ENCODE data around the gene MT1F. TPM values are rescaled to one million over a fixed set of nuclear protein-coding genes. Genes with fewer than 3 reads are reported as not detected.
A peak's percentile ranks its signal among the peaks of the same experiment; 100 is the strongest.

MT1F gene
- total and polyA plus RNA-seq, 10 of the 15 experiments (the other 5 are each of a cell fraction or from before 2014, with no cell fraction given), result 0.28 to 2.5 (median 1.1) TPM; not detected in 1

GRCh38 chr16:56609463-56609921 lies 48.3 kb upstream of the MT1F start:
- no peaks in the 10 kb centered on the region; a peak in 1 of 4 replicates for H3K27me3 ChIP-seq (replicated peaks in 1 of 2; ENCODE audit: control insufficient read depth in 2 of 2, insufficient read depth in 2 of 2, low read length in 1 of 2)
- intact Hi-C loops (cut with micrococcal nuclease; ENCODE audit: unreplicated experiment), result loop anchor here (1.0 kb wide), 1 partner anchor 73 kb away; the partner anchor contains the start of gene MT1X
- no TSS peak for BruUV-seq (replicated peaks)
- 2% methylated on average over 6 of the region's 6 CpGs for WGBS (ENCODE audit: insufficient coverage, insufficient replicate concordance, low lambda C conversion rate, missing lambda C conversion rate)
- peak overlapping the region; percentile 50; the same call in 1 of the 2 replicates for H3K27ac ChIP-seq (ENCODE audit: control insufficient read depth, insufficient read depth)
- FAIRE-seq (peak; percentile 78), ATAC-seq (peak; percentile 66), DNase-seq (ENCODE audit: low read depth, low spot score) (peak; percentile 87)
- ChIA-PET POLR2A (interaction anchor here (1.2 to 1.7 kb wide), 4 partner anchors 16 to 73 kb away, joined by 3 to 6 read pairs (median 4); partner anchors contain the start of genes MT1E and MT1X), SMC1A (ENCODE audit: uncharacterized antibody, unreplicated experiment) (interaction anchor here (1.0 to 4.6 kb wide), 4 partner anchors 9 to 92 kb away, joined by 3 to 27 read pairs (median 8); no protein-coding TSS in a partner anchor), CTCF (interaction anchor here (1.0 to 10.0 kb wide), 5 partner anchors 9 to 92 kb away, joined by 4 to 77 read pairs (median 5); no protein-coding TSS in a partner anchor), RAD21 (ENCODE audit: unreplicated experiment) (interaction anchor here (1.3 to 4.6 kb wide), 6 partner anchors 15 to 91 kb away, joined by 3 to 23 read pairs (median 5); partner anchors contain the start of gene MT1E)
- no peak overlapping the region for H3K9ac ChIP-seq (ENCODE audit: control insufficient read depth, insufficient read depth, low read length)
- peak overlapping the region; percentile 82 for H3K4me2 ChIP-seq (ENCODE audit: control insufficient read depth, insufficient read depth)
- in situ Hi-C loops (cut with MboI), result no loop called here
- peak overlapping the region; percentile 70 for H3K4me3 ChIP-seq
- H3K9me3 ChIP-seq (replicated peaks; ENCODE audit: control insufficient read depth, insufficient read depth, low read length), result no peaks in the 10 kb centered on the region
- no peaks in the 10 kb centered on the region for H3K79me2 ChIP-seq (ENCODE audit: control insufficient read depth, insufficient read depth, low read length)
- H3K36me3 ChIP-seq (ENCODE audit: control insufficient read depth in 2 of 2, insufficient read depth in 2 of 2, low read length in 1 of 2), result no peaks in the 10 kb centered on the region
- H2AFZ ChIP-seq (ENCODE audit: control insufficient read depth, low read depth, low read length), result no peak overlapping the region
- peaks cover 25% of the 10 kb centered on the region for H3K4me1 ChIP-seq (ENCODE audit: control insufficient read depth, insufficient read depth, low read length)
- H4K20me1 ChIP-seq (ENCODE audit: control insufficient read depth, insufficient read depth), result no peaks in the 10 kb centered on the region
- TF ChIP-seq GATAD2B (conservative IDR thresholded peaks at IDR 0.05; ENCODE audit: low read depth), result peak; percentile 50; the same call in 1 of the 2 replicates
- TF ChIP-seq NFIC (IDR thresholded peaks at IDR 0.05; ENCODE audit: low read depth, low read length), result peak; percentile 65; the same call in 1 of the 2 replicates
- TF ChIP-seq, protein P1, sequence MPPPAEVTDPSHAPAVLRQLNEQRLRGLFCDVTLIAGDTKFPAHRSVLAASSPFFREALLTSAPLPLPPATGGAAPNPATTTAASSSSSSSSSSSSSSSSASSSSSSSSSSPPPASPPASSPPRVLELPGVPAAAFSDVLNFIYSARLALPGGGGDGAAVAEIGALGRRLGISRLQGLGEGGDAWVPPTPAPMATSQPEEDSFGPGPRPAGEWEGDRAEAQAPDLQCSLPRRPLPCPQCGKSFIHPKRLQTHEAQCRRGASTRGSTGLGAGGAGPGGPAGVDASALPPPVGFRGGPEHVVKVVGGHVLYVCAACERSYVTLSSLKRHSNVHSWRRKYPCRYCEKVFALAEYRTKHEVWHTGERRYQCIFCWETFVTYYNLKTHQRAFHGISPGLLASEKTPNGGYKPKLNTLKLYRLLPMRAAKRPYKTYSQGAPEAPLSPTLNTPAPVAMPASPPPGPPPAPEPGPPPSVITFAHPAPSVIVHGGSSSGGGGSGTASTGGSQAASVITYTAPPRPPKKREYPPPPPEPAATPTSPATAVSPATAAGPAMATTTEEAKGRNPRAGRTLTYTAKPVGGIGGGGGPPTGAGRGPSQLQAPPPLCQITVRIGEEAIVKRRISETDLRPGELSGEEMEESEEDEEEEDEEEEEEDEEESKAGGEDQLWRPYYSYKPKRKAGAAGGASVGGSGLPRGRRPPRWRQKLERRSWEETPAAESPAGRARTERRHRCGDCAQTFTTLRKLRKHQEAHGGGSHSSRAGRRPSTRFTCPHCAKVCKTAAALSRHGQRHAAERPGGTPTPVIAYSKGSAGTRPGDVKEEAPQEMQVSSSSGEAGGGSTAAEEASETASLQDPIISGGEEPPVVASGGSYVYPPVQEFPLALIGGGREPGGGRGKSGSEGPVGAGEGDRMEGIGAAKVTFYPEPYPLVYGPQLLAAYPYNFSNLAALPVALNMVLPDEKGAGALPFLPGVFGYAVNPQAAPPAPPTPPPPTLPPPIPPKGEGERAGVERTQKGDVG (CRISPR knock-in tag; IDR thresholded peaks at IDR 0.05), result no peak
- 0 out of 4 replicates have a peak, but pooled peaks of 1 of the 2 experiments have one; percentile 42 for TF ChIP-seq BHLHE40 (IDR thresholded peaks at IDR 0.05; ENCODE audit: borderline replicate concordance in 1 of 2, low read depth in 2 of 2, low read length in 1 of 2)
- TF ChIP-seq YBX1 (IDR thresholded peaks at IDR 0.05), result no peak
- TF ChIP-seq MTA3 (IDR thresholded peaks at IDR 0.05; ENCODE audit: borderline replicate concordance, low read length), result peak; percentile 49; the same call in 1 of the 2 replicates
- peak; percentile 92 for TF ChIP-seq IRF4 (IDR thresholded peaks at IDR 0.05; ENCODE audit: low read depth, low read length)
- TF ChIP-seq PAX5 (IDR thresholded peaks at IDR 0.05; ENCODE audit: borderline replicate concordance, low read depth, low read length), result peak; percentile 62; the same call in 1 of the 2 replicates
- TF ChIP-seq IKZF2 (IDR thresholded peaks at IDR 0.05), result peak; percentile 99
- peak; percentile 92 for TF ChIP-seq MEF2B (IDR thresholded peaks at IDR 0.05; ENCODE audit: partially characterized antibody, poor library complexity, severe bottlenecking)
- 0 out of 2 replicates have a peak, but pooled peaks have one; percentile 37 for TF ChIP-seq BCL11A (IDR thresholded peaks at IDR 0.05; ENCODE audit: low read depth, low read length)
- TF ChIP-seq RFX5 (IDR thresholded peaks at IDR 0.05; ENCODE audit: low read depth, low read length), result no peak
- TF ChIP-seq IKZF1 (conservative IDR thresholded peaks at IDR 0.05), result peak; percentile 92
- peak; percentile 41; the same call in 1 of the 2 replicates for TF ChIP-seq RUNX3 (IDR thresholded peaks at IDR 0.05; ENCODE audit: low read length)
- peak; percentile 58 for TF ChIP-seq CREB1 (IDR thresholded peaks at IDR 0.05; ENCODE audit: low read depth)
- TF ChIP-seq, protein P2, sequence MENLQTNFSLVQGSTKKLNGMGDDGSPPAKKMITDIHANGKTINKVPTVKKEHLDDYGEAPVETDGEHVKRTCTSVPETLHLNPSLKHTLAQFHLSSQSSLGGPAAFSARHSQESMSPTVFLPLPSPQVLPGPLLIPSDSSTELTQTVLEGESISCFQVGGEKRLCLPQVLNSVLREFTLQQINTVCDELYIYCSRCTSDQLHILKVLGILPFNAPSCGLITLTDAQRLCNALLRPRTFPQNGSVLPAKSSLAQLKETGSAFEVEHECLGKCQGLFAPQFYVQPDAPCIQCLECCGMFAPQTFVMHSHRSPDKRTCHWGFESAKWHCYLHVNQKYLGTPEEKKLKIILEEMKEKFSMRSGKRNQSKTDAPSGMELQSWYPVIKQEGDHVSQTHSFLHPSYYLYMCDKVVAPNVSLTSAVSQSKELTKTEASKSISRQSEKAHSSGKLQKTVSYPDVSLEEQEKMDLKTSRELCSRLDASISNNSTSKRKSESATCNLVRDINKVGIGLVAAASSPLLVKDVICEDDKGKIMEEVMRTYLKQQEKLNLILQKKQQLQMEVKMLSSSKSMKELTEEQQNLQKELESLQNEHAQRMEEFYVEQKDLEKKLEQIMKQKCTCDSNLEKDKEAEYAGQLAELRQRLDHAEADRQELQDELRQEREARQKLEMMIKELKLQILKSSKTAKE (IDR thresholded peaks at IDR 0.05; ENCODE audit: low read depth, poor library complexity, severe bottlenecking), result peak; percentile 28
- peak in 1 of 2 experiments; percentile 45; a peak in 1 of 4 replicates for TF ChIP-seq ETV6 (conservative IDR thresholded peaks at IDR 0.05 in 1 of 2, IDR thresholded peaks at IDR 0.05 in 1 of 2; ENCODE audit: borderline replicate concordance in 1 of 2, low read depth in 1 of 2)
- 0 out of 2 replicates have a peak, but pooled peaks have one; percentile 26 for TF ChIP-seq CREM (IDR thresholded peaks at IDR 0.05; ENCODE audit: low read depth)
- peak; percentile 97 for TF ChIP-seq EED (IDR thresholded peaks at IDR 0.05; ENCODE audit: low read depth)
- TF ChIP-seq ATF7 (IDR thresholded peaks at IDR 0.05; ENCODE audit: low read depth), result peak; percentile 58

Measured in GM12878 (cell line).